Transverse colon (tissue), 3 donors: ENCODE results near the gene TBC1D10B.

ENCODE experiments used
- CTCF ChIP-seq, 5 experiments: fragments of 200-600 bp in 3 of 5; fragments of 450-650 bp in 2 of 5; sonication (generic) in 3 of 5; IDR thresholded peaks; 1 replicate in 2 of 5; 2 replicates in 3 of 5; pipeline ENCODE4 v1.5.1; 2016 to 2017; ENCODE audit warnings: antibody characterized with exemption in 5 of 5, inconsistent platforms in 3 of 5, mild to moderate bottlenecking in 2 of 5, moderate library complexity in 1 of 5
- POLR2A ChIP-seq: fragments of 450-650 bp; IDR thresholded peaks from one replicate; pipeline ENCODE4 v1.6.1; 2016; ENCODE audit warnings: antibody characterized with exemption, mild to moderate bottlenecking, moderate library complexity

- no peak for TF ChIP-seq CTCF (IDR thresholded peaks at IDR 0.05)
- TF ChIP-seq POLR2A, result no peak
Observed at GRCh38 chr16:30365200-30365599, 5.1 kb downstream of the TBC1D10B start.
